Right renal cortex interstitium (tissue), 3 donors: ENCODE measurements around the gene ZNF44. TPM values are rescaled to one million over a fixed set of nuclear protein-coding genes. Genes with fewer than 3 reads are reported as not detected.

ENCODE experiments used
- DNase-seq, 3 donors: peaks; one replicate each; pipeline ENCODE4 v3.0.0-alpha.2; 2013; ENCODE audit warnings: low read depth in 3 of 3, low spot score in 2 of 3
- polyA plus RNA-seq, 3 donors: library from polyadenylated mRNA; unstranded; fragments of 120-200 nt; gene quantifications; one replicate each; pipeline ENCODE4 v1.2.1, GENCODE V29; 2013; ENCODE audit not compliant: insufficient read length in 3 of 3

ZNF44 gene
- polyA plus RNA-seq, 3 donors = 46.4 to 56.1 (median 48.3) TPM

DNA sequence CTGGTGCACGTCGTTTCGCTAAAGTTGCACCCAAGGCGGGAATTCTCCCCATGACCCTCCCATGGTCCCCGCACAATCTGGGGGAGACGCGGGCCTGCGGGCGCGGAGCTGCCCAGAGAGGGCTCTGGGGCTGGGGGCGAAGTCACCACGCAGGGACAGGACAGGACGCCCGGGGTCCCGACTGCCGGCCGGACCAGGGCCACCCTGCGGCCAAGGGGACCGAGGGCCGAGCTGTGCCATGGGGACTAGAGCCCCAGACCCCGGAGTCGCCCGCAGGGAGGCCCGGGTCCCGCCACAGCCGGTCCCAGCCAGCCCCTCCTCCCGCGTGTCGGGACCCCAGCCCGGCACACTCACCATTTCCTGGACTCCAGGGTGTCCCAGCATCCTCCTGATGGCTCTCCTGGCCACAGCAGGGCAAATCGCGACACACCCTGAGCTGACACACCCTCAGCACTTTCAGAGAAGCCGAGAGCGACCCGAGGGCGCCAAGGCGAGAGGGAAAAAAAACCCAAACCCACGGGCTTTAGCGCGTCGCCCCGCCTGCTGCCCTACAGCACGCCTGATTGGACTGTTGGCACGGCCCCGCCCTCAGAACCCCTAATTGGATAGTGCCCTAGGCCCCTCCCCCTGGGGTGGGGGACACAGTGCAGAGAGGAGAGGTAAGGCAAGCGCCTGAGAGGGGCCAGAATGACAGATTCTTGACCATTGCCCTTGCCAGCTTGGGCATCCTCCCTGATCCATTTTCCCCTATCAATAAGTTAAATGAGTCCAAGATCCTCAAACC, 28.6 kb downstream of the ZNF44 start:
- no peak for DNase-seq

DNA sequence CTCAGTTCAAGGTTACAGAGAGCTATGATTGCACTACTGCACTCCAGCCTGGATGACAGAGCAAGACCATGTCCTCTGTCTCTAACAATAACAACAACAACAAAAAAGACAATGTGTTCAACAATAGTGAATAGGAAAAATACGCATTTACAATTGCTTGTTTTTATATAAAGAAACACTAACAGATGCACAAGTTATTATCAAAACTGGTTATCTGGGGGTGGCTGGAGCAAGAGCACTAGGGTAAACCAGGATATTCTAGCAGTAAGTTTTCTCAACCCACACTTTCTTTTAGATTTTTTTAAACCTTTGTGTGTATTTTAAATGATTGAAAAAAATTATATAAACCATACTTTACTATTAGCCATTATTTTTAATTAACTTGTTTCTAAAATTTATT, 33.1 kb downstream of the ZNF44 start:
- no peak for DNase-seq

DNA sequence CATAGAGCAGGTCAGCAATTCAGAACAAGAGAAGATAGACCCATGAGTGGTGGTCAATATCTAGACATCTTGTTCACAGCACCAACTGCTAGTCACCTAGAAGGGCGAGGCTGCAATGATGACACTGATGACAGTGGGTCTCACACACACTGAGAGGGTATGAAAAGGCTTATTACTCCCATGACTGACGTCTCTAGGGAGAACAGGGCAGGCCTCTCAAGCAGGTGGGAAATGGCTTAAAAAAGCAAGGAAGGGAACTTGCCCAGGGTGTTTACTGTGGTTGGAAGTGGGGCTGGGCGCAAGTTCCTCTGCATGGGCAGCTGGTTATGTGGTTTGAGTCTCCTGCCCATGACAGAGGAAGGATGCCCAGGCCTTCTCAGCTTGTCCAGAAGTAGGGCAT, 33.8 kb downstream of the ZNF44 start:
- DNase-seq = no peak

DNA sequence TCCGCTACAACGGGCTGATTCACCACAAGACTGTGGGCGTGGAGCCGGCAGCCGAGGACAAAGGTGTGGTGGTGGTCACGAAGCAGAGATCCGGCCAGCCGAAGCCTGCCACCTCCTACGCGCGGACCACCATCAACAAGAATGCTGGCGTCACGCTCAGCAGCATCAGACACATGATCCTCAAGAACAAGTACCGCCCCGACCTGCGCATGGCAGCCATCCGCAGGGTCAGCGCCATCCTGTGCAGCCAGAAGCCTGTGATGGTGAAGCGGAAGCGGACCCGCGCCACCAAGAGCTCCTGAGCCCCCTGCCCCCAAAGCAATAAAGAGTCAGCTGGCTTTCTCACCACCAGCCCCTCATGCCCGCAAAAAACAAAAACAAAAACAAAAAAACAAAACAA, 34.4 kb downstream of the ZNF44 start:
- no peak for DNase-seq

GRCh38 chr19:12255372-12255771, 39.3 kb downstream of the ZNF44 start:
- no peak for DNase-seq

GRCh38 chr19:12247644-12248222, 47.0 kb downstream of the ZNF44 start:
- no peak for DNase-seq

DNA sequence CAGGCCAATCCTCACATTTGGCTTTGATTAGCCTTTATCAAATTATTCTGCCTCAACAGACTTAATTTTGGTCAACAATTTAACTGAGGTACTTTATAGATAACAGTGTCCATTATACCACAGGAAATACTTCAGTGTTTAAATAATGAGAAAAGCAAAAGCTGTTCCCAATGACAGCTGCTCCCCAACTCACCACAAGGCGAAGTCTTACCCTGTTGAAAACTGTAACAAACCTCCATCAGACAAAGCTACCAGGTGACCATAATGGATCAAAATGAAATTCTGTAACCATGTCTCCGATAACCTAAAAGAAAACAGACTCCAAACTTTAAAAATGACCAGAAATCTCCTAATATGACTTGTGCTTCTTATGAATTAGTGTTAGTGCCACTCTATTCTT, 50.3 kb downstream of the ZNF44 start:
- no peak for DNase-seq

DNA sequence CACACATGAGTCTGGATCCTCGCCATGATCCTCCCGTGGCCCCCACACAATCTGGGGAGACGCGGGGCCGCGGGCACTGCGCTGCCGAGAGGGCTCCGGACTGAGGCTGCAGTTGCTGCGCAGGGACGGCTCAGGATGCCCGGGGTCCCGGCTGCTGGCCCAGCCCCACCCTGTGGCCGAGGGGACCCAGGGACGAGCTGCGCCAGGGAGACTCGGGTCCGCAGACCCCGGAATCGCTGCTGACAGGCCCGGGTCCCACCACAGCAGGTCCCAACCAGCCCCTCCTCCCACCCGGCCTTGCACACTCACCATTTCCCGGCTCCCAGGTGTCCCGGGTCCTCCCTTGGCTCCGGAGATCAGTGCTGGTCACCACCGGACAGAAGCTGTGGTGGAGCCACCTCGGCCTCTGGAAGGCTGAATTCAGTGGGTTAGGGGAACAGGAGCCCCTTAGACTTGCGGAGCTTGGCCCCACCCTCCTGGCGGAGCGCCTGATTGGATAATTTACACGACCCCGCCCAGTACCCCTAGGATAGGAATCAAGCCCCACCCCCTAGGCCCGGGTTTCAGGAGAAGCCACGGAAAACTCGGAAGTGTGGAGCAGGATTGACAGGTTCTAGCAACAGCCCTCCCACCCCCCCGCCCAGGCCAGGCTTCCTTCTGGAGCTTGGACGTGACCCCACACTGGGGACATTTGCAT, 57.4 kb downstream of the ZNF44 start:
- DNase-seq = no peak

- DNase-seq = no peak
Measured at GRCh38 chr19:12232961-12233360, 61.7 kb downstream of the ZNF44 start.

GRCh38 chr19:12230751-12231733, 63.6 kb downstream of the ZNF44 start:
- DNase-seq = no peak

- DNase-seq = no peak
Measured at GRCh38 chr19:12229990-12230389, 64.7 kb downstream of the ZNF44 start.

DNA sequence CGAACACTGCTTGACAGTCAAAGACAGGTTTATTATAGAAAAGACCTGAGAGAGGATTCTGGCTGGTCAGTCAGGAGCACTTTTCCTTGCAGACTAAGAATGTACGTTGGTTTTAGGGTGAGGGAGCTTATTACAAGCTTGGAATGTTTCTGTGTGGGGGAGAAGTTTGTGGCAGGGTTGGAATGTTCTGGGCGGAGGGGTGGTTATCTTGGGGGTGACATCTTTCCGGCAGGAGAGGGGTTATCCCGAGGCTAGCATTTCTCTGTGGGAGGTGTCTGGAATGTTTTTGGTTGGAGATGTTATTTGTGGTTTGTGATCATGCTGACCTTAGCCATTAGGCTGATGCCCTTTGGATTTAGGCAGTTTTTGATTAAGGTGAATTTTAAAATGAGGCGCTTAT, 70.0 kb downstream of the ZNF44 start:
- DNase-seq = no peak

DNA sequence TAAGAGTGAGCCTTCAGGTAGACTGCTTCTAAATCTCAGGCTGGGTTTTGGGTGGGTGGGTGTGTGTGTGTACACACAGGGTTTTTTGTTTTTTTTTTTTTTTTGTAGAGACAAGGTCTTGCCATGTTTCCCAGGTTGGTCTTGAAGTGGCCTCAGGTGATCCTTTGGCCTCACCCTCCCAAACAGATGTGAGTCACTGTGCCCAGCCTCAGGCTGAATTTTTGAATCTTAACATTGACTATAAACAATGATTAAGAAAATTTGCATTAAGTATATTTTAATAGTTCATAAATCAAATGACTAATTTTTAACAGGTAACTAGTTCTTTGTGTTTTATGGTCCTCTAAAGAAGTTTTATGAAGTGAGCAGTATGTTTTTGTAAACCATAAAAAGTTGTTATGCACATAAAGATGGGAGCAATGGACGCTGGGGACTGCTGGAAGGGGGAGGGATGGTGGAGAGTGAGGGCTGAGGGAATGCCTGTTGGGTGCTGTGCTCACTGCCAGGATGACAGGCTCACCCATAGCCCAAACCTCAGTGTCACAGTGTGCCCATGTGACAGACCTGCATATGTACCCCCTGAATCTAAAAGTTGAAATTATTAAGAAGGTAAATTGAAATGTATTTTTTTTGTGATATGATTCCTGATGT, 71.6 kb downstream of the ZNF44 start:
- no peak for DNase-seq

Other genes with a start within 250 kb of the ZNF44 start
- gene ZNF878, start 241.9 kb downstream of the ZNF44 start, polyA plus RNA-seq = 1 to 10 TPM; 1.1 to 1.4 (median 1.3) TPM
- gene ZNF844, start 230.2 kb downstream of the ZNF44 start, polyA plus RNA-seq = 10 to 100 TPM; 30.0 to 34.0 (median 32.9) TPM
- gene ZNF20, start 154.5 kb downstream of the ZNF44 start, polyA plus RNA-seq = 1 to 10 TPM; 6.3 to 7.1 (median 6.9) TPM
- gene ZNF625, start 138.1 kb downstream of the ZNF44 start, polyA plus RNA-seq = 10 to 100 TPM; 14.2 to 17.4 (median 16.6) TPM
- gene ZNF136, start 131.8 kb downstream of the ZNF44 start, polyA plus RNA-seq = 10 to 100 TPM; 19.5 to 21.4 (median 20.2) TPM
- gene ZNF563, start 38.8 kb upstream of the ZNF44 start, polyA plus RNA-seq = 1 to 10 TPM; 4.2 to 6.0 (median 4.9) TPM
- gene ZNF442, start 70.8 kb upstream of the ZNF44 start, polyA plus RNA-seq = 1 to 10 TPM; 7.0 to 8.4 (median 7.8) TPM
- 1 to 10 TPM; 8.2 to 9.3 (median 8.7) TPM for gene ZNF799, start 106.4 kb upstream of the ZNF44 start, polyA plus RNA-seq
- gene ZNF443, start 146.1 kb upstream of the ZNF44 start, polyA plus RNA-seq = 10 to 100 TPM; 11.1 to 12.8 (median 11.3) TPM
- 1 to 10 TPM; 8.2 to 9.2 (median 8.6) TPM for gene ZNF709, start 189.9 kb upstream of the ZNF44 start, polyA plus RNA-seq